GM21381 (cell line): ENCODE measurements around the gene CCDC69.

Experiments used
- ATAC-seq: cut with Tn5 transposase; IDR thresholded peaks from one replicate; pipeline ENCODE4 v1.9.1; 2021; ENCODE audit warnings: mild to moderate bottlenecking, moderate library complexity; ENCODE audit not compliant: unreplicated experiment

Gene CCDC69

GRCh38 chr5:151147033-151147432 is 76.9 kb downstream of the CCDC69 start:
- no peak for ATAC-seq

GRCh38 chr5:151146061-151146460 is 77.8 kb downstream of the CCDC69 start:
- ATAC-seq: no peak

- no peak for ATAC-seq
These were observed 79.0 kb downstream of the CCDC69 start for GRCh38 chr5:151144922-151145321.

GRCh38 chr5:151144275-151144674 is 79.6 kb downstream of the CCDC69 start:
- ATAC-seq: no peak

- no peak for ATAC-seq
These were observed 80.2 kb downstream of the CCDC69 start for GRCh38 chr5:151143645-151144044.

- ATAC-seq: no peak
These were observed 81.0 kb downstream of the CCDC69 start for GRCh38 chr5:151142933-151143332.

GRCh38 chr5:151141535-151141934 is 82.4 kb downstream of the CCDC69 start:
- ATAC-seq: peak; percentile 83

GRCh38 chr5:151140686-151141459 is 83.0 kb downstream of the CCDC69 start:
- ATAC-seq: no peak

GRCh38 chr5:151139646-151140045 is 84.2 kb downstream of the CCDC69 start:
- ATAC-seq: no peak

- ATAC-seq: no peak
These were observed 84.9 kb downstream of the CCDC69 start for GRCh38 chr5:151139015-151139414.

- no peak for ATAC-seq
These were observed 85.8 kb downstream of the CCDC69 start for GRCh38 chr5:151138114-151138513.

GRCh38 chr5:151137067-151137825 is 86.6 kb downstream of the CCDC69 start:
- ATAC-seq: no peak

GRCh38 chr5:151134228-151134627 is 89.7 kb downstream of the CCDC69 start:
- peak; percentile 57 for ATAC-seq

- ATAC-seq: no peak
These were observed 90.9 kb downstream of the CCDC69 start for GRCh38 chr5:151132963-151133362.
